Bone marrow (tissue), 2 donors: ENCODE measurements around the gene RRP1B.
"Not testable (repeated sequence)": the region's sequence is repeated elsewhere in the genome, so short reads cannot be mapped to it uniquely, and the experiment has no call there.

Source experiments
- DNase-seq, 2 donors: peaks; one replicate each; lab custom pipeline; 2025; lab: John Stamatoyannopoulos, UW

The RRP1B gene

GRCh38 chr21:43643193-43643592 lies 16.2 kb upstream of the RRP1B start:
- no peak for DNase-seq

GRCh38 chr21:43644071-43644470 lies 15.3 kb upstream of the RRP1B start:
- DNase-seq: no peak

DNA sequence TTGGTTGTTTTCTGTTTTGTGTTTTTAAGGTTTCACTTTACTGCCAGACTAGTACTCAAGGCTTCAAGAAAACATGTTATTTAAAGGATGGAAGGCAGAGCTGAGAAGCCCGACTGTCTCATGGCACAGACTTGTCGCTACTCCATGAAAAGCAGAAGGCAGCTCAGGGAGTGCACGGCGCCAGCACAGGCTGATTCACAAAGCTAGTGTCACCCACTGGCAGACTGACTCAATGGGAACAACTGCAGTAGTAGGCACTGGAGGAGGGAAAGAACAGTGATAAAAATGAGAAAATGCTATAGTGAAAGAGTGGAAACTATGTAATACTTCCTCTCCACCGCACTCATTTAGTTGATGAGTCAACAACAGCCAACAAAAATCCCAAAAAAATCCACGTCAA lies 14.8 kb upstream of the RRP1B start:
- DNase-seq: no peak

DNA sequence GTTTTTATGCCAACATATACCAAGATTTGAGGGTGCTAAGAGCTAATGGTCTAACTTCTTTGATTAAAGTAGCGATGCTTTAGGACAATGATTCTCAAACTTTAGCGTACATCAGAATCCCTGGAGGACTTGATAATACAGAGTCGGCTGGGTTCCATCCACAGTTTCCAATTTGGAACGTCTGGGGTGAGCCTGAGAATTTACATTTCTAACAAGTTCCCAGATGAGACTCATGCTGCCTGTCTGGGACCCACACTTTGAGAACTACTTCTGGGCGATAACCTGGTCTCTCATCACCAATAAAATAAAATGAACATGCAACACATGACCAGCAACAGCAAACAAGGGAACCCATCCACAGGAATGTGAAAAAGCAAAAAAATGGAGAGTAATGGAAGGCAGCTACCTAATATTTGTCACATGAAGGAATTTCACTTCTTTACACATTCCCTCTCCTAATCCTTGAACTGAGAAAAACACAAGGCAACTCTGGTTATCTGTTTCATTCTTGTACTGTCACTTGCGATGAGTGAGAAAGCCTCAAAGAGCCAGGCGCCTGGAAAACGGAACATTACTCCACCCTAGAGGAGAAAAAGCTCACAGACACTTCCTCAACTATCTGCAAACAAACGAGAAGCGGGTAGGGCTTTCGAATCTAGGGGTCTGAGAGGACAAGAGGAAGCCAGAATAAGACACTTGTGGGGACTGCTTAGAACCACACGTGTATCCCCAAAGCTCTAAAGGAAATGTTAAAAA lies 14.0 kb upstream of the RRP1B start:
- peak in 1 of 2 donors; percentile 82 for DNase-seq

GRCh38 chr21:43645976-43646375 lies 13.4 kb upstream of the RRP1B start:
- no peak for DNase-seq

GRCh38 chr21:43646550-43647260 lies 12.7 kb upstream of the RRP1B start:
- peak; percentile 68 to 82 for DNase-seq

- DNase-seq: no peak
Observed at GRCh38 chr21:43648171-43648570, 11.2 kb upstream of the RRP1B start.

- not testable (repeated sequence) for DNase-seq
Observed at GRCh38 chr21:43651926-43652325, 7.4 kb upstream of the RRP1B start.

GRCh38 chr21:43652616-43653015 lies 6.7 kb upstream of the RRP1B start:
- DNase-seq: no peak

DNA sequence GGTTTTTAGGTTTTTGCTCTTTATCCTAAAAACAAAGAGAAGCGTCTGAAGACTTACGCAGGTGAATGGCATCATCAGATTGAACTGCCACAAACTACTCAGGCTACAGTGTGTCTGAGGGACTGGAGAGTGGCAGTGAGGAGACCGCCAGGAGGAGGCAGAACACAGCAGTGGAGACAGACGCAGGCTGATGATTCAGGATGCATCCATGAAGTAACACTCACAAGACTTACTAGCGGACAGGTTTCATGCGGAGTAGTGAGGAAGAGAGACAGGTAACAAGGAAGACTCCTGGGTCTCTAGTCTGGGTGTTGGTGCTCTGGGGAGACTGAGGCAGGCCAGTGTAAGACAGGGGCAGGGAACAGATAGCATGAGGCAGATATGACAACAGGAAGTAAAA lies 5.7 kb upstream of the RRP1B start:
- no peak for DNase-seq

DNA sequence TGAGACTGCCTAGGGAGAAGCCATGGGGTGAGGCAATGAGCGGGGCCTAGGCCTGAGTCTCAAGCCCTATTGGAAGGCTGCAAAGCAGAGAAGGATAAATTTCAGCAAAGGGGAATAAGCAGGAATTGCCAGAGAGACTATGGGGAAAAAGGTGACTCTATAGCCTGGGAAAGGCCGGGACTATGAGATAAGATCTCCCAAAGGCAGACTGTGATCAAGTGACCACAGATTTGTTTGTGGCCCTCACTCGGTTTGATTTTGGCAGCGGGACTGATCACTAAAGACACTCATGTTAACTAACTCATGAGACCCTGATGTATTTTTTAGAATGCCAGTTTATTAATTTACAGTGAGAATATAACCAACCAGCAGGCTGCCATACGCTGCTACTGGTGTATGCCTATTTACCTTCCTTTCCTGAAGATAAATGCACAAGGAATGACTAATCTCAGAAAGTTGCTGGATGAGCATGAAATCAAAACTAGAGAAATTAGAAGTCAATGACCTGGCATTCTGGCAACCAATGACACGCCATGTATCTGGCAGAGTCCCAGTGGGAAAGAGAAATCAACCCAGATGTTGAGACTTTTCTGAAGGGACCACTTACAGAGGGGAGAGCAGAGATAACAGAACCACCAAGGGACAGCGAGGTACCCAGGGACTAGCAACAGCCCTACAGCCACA lies 4.4 kb upstream of the RRP1B start:
- no peak for DNase-seq

GRCh38 chr21:43657355-43658087 lies 1.8 kb upstream of the RRP1B start:
- peak in 1 of 2 donors; percentile 71 for DNase-seq

GRCh38 chr21:43658088-43658741 lies 1.1 kb upstream of the RRP1B start:
- DNase-seq: no peak

DNA sequence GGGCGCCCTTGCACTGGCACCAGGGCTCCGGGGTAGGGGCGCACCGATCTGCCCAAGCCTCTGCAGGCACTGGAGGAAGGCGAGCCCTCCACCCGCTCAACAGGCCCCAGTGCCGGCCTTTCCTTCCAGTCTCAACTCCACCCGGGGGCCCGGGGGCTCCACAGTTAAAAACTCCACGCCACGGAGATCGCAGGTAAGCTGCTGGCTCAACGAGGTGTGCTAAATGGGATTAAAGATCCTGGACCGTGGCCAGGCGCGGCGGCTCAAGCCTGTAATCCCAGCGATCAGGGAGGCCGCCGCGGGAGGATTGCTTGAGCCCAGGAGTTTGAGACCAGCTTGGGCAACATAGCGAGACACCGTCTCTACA lies 608 bp upstream of the RRP1B start:
- DNase-seq: no peak

- DNase-seq: no peak
Observed at GRCh38 chr21:43662286-43662685, 2.9 kb downstream of the RRP1B start.

DNA sequence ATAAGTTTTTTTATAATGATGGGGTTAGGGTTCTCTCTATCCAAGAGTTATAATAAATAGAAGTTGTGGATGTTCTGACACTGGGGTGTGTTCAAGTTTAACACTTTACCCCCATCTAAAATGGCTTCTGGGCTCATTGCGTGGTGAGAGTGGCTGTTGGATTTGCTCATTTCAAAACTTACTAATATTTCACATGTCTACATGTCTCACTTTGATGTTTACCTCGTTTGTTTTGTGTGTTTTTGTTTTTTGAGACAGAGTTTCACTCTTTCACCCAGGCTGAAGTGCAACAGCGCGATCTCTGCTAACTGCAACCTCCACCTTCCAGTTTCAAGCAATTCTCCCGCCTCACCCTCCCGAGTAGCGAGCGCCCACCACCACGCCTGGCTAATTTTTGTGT lies 3.7 kb downstream of the RRP1B start:
- DNase-seq: no peak

DNA sequence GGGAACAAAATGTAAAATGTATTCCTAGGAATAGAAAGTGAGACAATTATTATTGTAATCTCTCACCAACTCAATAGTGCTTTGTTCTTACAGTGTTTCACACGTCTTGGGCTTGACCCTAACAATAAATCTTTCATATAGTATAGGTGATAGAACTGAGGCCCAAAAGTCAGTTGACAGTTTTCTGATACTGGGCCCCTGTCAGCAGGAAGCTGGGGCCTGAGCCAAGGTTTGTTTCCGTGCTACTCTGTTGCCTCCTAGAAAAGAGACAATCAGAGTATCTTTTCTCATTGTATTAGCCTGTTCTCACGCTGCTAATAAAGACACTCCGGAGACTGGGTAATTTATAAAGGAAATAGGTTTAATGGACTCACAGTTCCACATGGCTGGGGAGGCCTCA lies 5.0 kb downstream of the RRP1B start:
- DNase-seq: no peak

DNA sequence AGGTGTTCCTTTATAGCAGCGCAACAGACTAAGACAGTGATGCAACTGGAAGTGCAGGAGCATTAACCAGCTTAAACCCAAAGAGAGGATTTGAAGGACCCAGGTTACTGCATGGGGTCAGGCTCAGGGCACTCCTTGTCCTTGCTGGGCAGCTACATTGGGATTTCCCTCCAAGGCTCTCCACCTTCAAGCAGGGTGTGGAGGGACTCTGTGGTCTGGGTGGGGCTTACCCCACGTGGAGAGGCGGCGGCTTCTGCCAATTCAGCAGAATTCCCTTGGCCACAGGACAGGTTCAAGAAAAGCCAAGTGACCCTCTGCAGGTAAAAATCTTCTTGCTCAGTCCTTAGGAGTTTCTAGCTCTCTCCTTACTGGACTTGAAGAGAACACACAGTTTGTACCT lies 6.5 kb downstream of the RRP1B start:
- DNase-seq: no peak

DNA sequence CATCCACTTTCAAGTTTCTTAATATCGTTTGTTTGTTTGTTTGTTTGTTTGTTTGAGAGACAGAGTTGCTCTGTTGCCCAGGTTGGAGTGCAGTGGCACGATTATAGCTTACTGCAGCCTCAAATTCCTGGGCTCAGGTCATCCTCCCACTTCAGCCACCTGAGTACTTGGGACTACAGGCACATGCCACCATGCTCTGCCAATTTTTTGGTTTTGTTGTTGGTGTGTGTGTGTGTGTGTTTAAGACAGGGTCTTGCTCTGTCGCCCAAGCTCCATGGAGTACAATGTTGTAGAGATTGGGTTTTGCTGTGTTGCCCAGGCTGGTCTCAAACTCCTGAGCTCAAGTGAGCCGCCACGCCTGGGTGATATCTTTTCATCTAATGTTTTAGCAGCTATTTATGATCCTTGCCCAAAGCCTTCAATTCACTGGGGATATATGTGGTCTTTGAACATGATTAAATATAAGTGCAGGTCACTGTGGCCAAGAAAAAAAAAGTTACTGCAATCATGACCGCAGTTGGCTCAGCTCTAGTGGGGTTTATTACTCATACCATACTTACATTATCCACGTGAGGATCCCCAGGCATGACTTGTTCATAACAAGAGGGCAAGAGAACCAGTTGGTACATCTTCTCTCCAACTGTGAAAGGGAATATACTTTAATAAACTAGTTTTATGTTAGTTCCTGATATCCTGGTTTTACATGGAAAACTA lies 8.0 kb downstream of the RRP1B start:
- DNase-seq: no peak

DNA sequence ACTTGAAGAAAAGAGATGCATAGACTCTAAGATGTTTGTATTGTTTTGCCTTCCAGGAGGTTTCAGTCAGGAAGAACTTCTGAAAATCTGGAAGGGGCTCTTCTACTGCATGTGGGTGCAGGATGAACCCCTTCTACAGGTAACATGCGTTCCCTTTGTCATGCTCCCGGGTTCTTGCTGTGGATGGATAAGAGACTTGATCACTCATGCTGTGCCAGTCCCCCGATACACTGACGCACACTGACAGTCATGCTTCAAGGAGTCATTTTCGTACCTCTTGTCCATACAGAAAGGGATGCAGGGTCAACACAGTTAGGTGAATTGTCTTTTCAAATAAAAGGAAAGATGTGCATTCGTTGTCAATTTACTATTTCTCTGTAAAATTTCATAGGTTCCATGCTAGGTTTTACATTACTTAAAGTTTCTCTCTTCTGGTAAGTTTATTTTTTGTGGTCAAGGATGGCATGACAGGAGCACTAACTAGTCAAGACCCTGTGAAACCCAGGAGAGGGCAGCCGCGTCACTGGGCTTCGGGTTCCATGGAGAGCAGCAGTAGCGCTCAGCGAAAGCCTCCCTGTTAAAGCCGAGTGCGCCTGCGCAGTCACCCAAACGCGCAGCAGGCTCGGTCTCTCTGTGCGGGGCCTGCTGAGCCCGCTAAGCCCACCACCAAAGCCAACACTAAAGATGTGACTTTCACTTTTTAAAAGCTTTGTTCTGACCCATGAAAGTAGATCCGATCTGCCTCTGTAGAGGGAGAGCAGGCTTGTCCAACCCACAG lies 10.7 kb downstream of the RRP1B start:
- no peak for DNase-seq
